HTR-8/SVneo (cell line): ENCODE data around the gene MYO18B.

Experiments used
- DNase-seq: peaks from one replicate; pipeline ENCODE4 v3.0.0; 2011; ENCODE audit warnings: low spot score, mixed read lengths; ENCODE audit not compliant: insufficient read length
- FAIRE-seq: peaks from 2 replicates; lab custom pipeline; 2011; peaks lifted over from hg19 to GRCh38; lab: Jason Lieb, UNC

The MYO18B gene

DNA sequence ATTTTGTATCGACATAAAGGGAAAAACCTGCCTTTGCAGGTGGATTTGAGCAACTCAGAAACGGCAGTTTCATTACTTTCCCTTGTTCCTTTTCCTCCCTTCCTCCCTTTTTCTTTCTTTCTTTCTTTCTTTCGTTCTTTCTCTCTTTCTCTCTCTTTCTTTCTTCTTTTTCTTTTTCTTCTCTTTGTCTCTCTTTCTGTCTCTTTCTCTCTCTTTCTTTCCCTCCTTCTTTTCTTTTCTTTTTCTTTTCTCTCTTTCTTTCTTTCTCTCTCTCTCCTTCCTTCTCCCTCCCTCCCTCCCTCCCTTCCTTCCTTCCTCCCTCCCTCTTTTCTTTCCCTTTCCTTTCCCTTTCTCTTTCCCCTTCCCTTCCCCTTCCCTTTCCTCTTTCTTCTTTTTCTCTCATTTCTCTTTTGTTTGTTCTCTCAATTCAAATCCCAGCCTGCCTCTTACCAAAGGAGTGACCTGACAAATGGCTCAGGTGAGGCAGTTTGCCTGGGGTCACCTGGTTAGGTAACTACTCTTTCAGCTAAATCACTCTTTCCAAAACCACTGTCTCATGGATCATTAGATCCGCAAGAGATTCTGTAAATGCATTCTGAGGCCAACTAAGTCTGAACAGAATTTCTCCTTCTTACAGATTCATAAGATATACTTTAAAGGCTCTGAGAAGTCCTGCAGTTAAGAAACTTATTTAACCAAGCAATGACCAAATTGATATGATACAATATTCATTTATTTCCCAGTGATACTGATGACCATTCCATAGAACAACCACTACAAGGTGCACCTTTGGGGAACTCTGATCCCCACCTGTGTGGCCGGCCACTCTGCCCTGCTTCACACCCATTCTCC is 75.3 kb downstream of the MYO18B start:
- no peak for FAIRE-seq
- DNase-seq, result no peak

DNA sequence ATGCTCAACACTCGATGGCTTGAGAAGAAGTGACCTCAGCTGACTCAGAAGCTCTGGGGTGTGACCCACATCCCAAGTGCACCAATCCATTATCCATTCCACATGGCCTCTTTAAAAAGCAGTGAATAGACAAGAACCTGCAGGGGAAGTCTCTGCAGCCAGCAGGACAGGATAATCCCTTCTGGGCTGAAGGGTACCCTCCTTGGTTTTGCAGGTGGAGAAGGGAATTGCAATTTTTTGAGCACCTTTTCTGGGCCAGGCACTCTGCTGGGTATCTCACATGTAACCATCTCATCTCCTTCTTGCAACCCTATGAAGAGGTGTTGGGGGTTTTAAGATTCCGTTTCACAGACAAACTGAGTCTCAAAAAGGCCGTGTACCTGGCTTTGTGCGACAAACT is 76.6 kb downstream of the MYO18B start:
- FAIRE-seq, result no peak
- no peak for DNase-seq

DNA sequence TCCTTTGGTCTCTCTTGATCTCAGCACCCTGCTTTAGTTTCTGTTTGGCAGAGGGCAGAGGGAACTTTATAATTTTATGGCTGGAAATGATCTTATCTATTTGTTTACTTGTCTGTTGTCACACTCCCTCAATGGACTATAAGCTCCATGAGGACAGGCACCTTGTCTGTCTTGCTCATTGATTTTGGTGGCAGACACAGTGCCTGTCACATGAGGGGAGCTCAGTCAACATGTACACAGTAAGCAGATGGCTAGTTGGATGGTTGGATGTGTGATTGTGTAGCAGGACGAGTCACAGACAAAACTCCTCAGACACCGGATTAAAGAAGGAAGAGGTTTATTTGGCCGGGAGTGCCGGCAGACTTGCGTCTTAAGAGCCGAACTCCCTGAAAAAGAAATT is 80.4 kb downstream of the MYO18B start:
- DNase-seq (no peak), FAIRE-seq (no peak)

DNA sequence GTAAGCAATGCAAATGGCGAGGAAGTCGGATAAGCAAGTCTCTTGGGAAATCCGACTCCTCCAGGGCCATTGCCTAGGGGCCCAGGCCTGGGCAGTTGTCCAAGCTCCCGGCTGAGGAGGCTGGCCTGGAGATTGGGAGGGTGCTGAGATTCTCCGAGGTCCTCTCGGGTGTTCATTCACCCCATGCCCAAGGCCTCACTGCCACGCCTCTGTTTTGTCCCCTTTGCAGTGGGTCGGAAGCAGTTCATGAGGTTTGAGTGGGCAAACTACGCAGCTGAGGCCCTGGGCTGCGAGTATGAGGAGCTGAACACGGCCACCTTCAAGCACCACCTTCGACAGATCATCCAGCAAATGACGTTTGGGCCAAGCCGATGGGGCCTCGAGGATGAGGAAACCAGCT is 81.3 kb downstream of the MYO18B start:
- FAIRE-seq, result no peak
- no peak for DNase-seq

DNA sequence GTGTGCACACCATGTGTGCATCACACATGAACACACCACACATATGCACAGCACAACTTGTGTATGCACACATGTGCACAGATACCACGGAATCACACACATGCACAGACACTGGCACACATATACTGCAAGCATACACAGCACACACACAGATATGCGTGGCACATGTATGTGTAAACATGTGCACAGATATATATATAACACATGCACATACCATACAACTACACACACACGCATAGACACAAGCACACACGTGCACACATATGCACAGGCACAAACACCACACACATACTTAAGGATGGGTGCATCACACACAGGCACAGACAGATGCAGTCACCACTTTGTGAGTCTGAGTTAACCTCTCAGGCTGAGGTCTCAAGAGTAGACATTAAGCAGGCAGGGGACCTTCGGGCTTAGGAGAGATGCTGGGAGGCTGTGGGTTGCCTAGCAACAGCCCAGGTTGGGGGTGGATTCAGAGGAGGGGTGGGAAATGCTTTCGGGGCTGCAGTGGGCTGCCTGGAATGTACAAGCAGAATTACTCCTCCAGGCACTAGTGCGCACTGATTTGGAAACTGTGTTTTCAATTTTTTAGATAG is 82.9 kb downstream of the MYO18B start:
- no peak for DNase-seq
- no peak for FAIRE-seq

DNA sequence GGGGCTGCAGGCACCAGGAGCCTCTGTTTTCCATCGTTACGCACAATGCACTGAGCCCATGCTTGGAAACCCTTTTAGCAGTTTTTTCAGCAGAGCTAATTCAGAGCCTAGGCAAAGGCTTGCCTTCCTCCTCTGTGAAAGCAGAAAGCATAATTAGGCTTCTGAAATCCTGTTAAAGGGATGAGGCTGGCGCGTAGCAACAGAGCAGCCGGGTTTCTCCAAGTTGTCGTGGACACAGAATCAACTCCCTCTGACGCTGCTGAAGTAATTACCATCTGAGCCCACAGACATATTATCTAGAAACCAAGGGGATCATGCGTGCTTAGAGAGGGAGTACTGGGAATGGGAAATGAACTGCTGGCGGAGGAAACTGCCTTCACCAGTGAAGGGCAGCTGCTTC is 85.4 kb downstream of the MYO18B start:
- FAIRE-seq, result no peak
- no peak for DNase-seq

DNA sequence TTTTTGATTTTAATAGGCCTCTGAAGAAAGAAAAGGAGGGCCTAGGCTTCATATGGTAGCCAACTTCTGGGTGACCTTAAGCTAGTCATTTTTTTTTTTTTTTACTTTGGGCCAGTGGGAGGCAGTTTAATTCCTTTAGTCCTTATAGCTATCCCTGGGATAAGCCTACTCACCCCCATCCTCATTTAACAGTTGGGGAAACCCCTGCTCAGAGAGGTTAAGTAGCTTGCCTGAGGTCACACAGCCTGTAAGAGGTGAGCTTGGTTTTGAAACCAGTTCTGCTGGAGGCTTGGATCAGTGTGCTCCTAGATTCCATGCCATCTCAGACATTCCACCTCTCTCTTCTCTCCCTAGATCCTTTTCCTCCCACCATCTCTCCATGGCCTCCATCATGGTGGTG is 86.4 kb downstream of the MYO18B start:
- DNase-seq (no peak), FAIRE-seq (no peak)

DNA sequence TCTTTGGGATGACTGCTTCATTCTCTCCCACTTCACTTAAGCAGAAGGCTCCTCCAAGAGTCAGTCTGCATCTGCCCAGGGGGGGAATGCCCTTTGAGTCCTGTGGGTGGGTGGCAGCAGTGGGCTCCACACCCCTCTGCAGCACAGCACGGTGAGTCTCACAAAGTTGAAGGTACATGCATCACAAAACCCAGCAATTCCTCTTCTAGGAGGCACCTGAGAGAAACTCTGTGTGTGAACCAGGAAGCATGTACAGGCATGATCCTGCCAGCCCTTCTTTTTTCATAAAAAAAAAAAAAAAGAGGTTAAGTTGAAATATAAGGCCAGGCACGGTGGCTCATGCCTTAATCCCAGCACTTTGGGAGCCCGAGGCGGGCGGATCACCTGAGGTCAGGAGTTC is 87.2 kb downstream of the MYO18B start:
- DNase-seq (no peak), FAIRE-seq (no peak)

DNA sequence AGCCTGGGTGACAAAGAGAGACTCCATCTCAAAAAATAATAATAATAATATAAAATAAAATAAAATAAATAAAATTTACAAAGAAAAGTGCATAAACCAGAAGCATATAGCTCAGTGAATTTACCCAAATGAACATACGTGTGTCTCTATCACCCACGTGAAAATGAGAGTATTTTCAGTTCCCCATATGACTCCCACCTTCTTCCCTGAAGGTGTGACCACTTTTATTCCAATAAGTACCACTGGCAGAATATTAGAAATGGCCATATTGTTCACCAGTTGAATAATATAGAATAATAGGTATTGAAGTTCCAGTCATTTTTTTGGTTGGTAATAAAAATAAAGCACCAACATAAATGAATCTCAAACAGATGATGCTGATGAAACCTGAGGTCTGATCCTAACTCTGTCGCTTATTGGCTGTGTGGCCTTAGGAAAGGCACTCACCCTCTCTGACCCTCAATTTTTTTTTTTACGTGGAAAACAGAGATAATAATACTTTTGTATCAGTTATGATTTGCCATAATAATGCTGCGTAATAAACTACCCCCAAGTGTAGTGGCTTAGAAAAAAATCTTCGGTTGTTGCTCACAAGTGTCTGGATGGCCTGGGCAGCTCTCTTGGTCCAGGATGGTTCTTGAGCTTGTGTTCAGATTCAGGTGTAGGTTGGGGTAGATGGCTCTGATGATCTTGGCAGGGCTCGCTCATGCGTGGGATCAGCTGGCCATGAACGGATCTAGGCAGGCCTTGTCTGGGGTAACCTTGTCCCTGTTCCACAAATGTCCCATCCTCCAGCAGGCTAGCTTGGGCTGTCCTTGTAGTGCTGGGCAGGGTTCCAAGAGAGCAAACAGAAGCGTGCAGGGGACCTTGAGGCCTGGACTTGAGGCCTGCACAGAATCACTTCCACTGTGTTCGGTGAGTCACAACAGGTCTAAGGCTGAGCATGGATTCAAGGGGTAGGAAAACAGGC is 88.1 kb downstream of the MYO18B start:
- DNase-seq (no peak), FAIRE-seq (no peak)

DNA sequence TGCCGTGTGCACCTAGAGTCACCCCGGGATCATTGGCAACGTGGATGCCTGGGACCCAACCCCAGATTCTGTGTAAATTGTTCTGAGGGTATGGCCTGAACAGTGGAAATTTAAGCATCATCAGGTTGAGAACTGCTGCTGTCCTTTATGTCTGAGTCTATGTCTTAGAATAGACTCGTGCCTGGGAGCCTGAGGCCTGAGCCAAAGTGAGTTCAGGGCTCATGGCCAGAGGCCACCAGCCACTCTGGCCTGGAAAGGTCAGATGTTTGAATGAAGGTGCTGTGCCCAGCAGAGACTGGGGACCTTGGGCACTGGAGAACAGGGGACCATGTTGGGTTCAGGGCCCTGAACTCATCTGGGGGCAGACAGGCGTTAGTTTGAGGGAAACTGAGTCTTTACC is 91.1 kb downstream of the MYO18B start:
- no peak for DNase-seq
- FAIRE-seq, result no peak

DNA sequence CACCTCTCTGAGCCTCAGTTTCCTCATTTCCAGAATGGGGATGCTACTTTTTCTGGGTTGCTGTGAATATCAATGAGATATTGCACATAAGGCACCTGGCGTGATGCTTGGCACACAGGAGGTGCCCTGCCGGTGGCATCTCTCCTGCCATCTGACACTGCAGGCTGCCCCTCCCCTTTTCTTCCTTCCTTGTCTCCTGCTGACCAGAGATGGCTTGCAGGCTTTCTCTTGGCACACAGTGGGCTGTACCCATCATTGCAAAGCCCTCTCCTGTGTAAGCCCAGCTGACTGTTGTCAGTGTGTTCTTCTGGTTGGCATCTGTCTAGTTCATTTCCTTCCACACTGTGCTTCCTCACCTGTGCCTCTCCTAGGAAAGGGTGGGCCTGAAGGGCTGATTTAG is 91.7 kb downstream of the MYO18B start:
- FAIRE-seq, result no peak

DNA sequence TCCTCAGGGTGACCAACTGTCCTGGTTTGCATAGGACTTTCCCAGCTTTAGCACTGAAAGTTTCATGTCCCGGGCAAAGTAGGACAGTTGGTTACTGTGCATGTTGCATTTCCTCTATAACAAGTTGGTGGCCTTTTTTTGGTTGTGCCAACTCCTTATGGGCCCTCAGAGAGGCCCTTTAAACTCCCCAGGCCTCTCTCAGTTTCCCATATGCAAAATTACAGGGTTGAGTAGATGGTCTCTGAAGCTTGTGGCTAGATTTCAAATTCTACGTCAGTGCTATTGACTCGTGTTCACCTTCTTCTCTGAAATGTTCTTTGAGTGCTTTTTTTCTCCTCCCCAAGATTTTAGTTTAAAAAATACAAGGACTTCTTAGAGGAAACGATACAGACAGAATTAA is 92.5 kb downstream of the MYO18B start:
- FAIRE-seq (no peak), DNase-seq (no peak)

More for the DNA sequence above, 91.7 kb downstream of the MYO18B start:
- no peak for DNase-seq

DNA sequence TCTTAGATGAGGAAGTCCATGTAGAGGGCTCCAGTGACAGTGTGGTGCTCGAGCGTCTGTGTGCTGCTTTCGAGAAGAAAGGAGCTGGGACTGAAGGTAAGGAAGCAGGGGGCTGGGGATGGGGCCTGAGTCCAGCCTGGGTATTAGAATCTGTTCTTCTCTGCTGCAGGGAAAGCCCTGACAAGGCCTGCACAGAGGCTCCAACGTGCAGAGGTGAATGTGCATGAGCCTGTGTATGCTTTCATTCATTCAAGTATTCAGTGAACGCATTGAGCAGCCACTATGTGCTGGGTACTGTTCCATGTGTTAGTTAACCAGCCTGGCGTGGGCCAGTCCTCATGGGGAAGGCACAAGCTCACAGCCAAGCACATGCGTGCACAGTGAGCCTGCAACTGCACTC is 93.4 kb downstream of the MYO18B start:
- no peak for FAIRE-seq
- no peak for DNase-seq

DNA sequence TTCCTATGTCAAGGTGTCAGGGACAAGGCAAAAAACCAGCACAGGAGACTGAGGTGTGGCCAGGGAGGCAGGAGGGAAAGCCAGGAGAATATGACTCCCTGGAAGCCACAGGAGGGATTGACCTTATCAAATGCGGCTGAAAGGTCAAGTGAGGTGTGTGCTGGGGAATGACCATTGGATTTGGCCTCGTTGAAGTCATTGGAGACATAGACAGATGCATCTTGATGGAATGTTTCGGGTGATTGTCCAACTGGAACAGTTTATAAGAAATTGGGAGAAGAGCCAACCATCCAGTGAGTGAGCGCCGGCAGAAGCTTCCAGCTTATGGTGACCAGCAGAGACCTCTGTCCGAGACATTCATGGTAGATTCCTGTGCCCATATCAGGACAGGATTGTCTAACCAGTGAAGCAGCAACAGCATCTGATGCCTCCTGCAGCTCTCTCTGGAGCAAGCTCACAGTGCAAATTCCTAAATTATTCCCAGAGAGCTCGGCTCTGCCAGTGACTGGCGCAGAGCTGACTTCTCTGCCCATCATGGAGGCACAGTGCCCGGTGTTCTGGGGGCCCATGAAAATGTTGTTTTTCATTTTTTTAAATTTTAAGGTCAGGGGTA is 95.4 kb downstream of the MYO18B start:
- FAIRE-seq, result no peak

DNA sequence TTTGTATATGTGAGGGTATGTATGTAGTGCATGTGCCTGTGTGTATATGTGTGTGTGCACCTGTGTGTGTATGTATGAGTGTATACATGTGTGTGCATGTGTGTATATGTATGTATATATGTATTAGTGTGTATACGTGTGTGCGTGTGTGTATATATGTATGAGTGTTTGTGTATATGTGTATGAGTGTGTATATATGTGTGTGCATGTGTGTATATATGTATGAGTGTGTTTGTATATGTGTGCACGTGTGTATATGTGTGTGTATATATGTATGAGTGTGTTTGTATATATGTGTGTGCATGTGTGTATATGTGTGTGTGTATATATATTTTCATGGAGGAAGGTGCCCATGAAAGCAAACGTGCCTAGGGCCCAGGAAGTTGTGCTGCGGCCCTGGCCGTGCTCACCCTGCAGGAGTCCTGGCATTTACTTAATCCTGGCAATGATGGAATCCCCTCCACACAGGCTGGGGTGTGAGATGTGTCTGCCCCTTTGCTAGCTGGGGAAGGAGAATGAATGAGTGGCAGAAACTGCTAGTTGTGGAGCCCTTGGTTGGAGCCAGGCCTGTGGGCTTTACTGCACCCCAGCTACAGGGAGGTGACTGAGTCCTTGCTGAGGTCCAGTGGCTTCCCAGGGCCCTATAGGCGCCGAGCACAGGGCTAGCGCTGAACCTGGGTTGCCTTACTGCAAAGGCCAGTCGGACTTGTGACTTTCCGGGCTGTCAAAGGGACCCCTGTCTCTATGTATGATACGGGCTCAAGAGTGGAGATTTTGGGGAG is 97.2 kb downstream of the MYO18B start:
- DNase-seq (no peak), FAIRE-seq (no peak)

More for the DNA sequence above, 95.4 kb downstream of the MYO18B start:
- DNase-seq, result no peak

DNA sequence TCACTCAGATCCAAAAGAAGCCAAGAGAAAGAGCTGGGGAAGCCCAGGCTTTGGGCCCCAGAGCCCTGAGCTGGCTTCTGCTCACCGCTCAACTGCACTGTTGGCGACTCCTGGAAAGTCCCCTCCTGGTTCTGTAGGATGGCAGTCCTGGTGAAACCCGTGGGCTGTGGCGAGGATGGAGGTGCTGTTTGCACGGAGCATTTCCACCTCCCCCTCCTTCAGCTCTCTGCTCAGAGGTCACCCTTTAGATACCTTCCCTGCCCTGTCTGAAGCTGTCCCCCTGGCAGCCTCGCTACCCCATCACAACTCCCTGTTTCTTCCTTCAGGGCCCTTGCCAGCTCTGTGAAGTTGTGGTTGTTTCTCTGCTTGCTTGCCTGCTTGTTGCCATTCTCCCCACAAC is 97.8 kb downstream of the MYO18B start:
- DNase-seq (no peak), FAIRE-seq (no peak)

DNA sequence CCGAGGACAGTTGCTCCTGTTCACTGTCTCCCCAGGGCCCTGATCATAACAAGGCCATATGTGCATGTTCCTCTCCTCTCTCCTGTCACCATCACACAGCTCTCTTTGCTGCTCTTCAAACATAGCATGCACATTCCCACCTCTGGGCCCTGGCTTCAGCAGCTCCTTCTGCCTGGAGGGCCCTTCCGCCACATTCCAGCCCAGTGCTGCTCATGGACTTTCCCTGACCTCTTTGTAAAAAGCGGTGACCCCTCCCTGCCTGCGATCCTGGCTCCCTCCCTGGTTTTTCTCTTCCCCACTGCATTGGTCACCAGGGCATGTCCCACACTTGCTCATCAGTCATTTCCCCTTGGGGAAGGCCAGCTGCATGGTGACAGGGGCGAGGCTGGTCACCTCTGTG is 98.2 kb downstream of the MYO18B start:
- DNase-seq (no peak), FAIRE-seq (no peak)

DNA sequence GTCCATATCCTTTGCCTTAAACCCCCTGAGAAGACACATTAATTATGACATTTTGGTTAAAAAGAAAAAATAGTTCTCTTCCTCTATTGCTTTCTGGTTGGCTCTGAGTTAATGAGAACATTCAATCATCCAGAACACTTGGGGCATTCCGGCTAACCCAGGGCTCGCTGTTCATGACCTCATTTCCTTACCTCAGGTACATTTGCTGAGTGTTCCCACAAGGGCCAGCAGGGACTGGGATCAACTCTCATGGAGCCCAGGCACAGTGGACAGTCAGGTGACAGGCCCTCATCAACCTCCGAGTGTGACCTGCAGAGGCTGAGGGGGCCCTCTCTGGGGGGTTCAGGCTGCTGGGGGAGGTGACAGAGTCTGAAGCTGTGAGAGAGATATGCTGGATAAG is 98.9 kb downstream of the MYO18B start:
- FAIRE-seq (no peak), DNase-seq (no peak)

DNA sequence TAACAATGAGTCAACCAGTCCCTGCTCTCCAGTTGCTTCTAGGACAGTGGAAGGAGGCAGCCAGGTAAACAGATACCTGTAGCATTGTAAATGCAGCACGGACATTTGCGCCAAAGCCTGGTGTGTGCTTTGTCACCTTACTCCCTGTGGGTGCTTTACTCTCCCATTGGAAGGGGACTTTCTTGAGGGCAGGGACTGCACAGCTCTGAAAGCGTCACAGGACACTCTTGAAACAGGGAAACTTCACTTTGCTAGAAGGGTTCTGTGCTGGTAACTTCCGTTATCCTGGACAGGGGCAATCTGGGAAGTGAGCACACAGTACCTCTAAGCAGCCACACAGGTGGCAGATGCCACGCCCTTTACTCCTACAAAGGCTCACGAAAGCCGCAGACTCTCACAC is 99.8 kb downstream of the MYO18B start:
- no peak for FAIRE-seq
- DNase-seq, result no peak
